ENCODE results near the gene SHB. TPM values are rescaled to one million over a fixed set of nuclear protein-coding genes. Genes with fewer than 3 reads are reported as not detected.

Gene SHB
- total and polyA plus RNA-seq, 7 donors: 4.0 to 30.7 (median 8.6) TPM

DNA sequence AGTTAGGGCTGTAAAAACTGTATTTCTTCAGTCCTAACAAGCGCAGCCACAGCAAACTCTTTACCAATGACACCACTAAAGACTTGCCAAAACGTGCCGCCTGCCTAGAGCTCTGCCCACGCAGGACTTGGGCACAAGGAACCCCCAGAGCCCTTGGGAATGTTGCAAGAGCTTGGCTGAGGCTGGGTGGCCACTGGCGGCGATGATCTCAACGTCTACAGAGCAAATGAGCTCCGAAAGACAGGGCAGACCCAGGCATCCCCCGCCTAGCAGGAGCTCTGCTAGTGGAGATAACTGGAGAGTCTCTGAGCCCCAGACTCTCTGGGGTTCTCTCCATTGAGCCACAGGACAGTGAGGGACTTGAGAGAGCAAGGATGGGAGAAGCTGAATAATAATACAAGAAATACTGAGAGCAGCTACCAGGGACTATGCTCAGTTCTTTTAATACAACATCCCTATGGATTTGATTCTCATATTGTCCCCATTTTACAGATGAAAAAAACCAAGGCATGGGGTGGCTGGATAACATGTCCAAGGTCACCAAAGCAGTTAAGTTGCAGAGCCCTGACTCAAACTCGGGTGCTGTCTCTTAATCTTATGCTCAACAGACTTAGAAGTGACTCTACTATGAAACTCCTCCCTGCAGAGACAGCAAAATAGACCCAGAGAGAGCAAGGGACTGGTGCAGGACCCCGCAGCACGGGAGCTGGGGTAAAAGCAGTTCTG, 32.5 kb downstream of the SHB start:
- intact Hi-C loops (cut with DNase I): no loop called here
- DNase-seq: peak in 1 of 2 donors; percentile 34
- H3K27ac ChIP-seq: no peak overlapping the region
- H3K36me3 ChIP-seq (ENCODE audit: insufficient read depth in 1 of 2, low read depth in 1 of 2): no peaks in the 10 kb centered on the region
- WGBS, 3 donors: 67 to 80% (median 71%) methylated on average over 12 of the region's 12 CpGs
- peaks cover 39% of the 10 kb centered on the region for H3K4me1 ChIP-seq
- ATAC-seq: peak in 1 of 4 donors; percentile 36
- no peak for TF ChIP-seq CTCF (IDR thresholded peaks at IDR 0.05)
- H3K9me3 ChIP-seq: no peaks in the 10 kb centered on the region
- H3K4me3 ChIP-seq: no peak overlapping the region
- H3K27me3 ChIP-seq (ENCODE audit: insufficient read depth in 3 of 3, low read length in 2 of 3): no peaks in the 10 kb centered on the region

DNA sequence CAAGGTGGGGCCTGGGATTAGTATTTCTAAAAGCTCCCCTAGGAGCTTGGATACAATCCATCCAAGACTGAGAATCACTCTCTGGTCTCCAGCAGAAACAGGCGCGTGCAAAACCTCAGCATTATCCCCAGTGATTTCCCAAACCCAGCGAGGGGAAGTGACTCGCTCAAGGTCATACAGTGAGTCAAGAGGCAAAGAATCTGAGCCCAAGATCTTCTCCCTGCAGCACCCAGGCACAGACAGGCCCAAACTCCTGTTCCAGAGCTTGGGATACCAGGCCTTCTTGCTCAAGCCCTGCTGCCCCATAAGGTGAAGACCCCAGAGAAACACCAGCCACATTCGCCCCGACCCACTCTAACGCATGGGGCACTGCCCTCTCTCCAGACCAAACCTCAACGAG, 33.2 kb downstream of the SHB start:
- intact Hi-C loops (cut with DNase I): no loop called here
- Histone ChIP-seq H3K36me3 (ENCODE audit: insufficient read depth in 1 of 2, low read depth in 1 of 2) (no peaks in the 10 kb centered on the region), H3K4me3 (no peak overlapping the region), H3K27ac (no peak overlapping the region), H3K4me1 (peaks cover 39% of the 10 kb centered on the region), H3K27me3 (ENCODE audit: insufficient read depth in 3 of 3, low read length in 2 of 3) (no peaks in the 10 kb centered on the region), H3K9me3 (no peaks in the 10 kb centered on the region)
- ATAC-seq (peak in 3 of 4 donors; percentile 29 to 53 (median 51)), DNase-seq (no peak)
- no peak for TF ChIP-seq CTCF (IDR thresholded peaks at IDR 0.05)
- WGBS, 3 donors: 72 to 83% (median 77%) methylated on average over 8 of the region's 8 CpGs

DNA sequence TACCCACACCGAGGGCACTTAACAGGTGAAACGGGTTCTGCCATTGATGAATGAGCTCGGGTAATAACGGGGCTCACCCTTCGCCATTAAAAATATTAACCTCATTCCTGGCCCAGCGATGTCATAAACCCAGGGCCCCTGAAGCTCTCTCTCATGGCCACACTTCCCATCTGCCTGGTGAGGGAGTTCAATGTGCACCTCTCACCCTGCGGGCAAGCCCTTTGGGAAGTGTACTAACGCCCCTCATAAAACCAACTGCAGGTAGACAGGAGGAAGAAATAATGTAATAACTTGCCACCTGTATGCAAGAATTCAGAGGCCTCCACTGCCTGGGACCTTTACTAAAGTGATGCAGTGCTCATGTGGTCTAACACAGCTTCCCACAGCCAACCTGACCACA, 35.1 kb downstream of the SHB start:
- H3K4me1 ChIP-seq: peaks cover 36% of the 10 kb centered on the region
- intact Hi-C loops (cut with DNase I): no loop called here
- H3K36me3 ChIP-seq (ENCODE audit: insufficient read depth in 1 of 2, low read depth in 1 of 2): no peaks in the 10 kb centered on the region
- DNase-seq (no peak), ATAC-seq (no peak)
- no peak for TF ChIP-seq CTCF (IDR thresholded peaks at IDR 0.05)
- no peak overlapping the region for H3K4me3 ChIP-seq
- no peaks in the 10 kb centered on the region for H3K9me3 ChIP-seq
- WGBS, 3 donors: 94 to 98% (median 94%) methylated on average over 8 of the region's 8 CpGs
- no peak overlapping the region for H3K27ac ChIP-seq
- H3K27me3 ChIP-seq (ENCODE audit: insufficient read depth in 3 of 3, low read length in 2 of 3): no peaks in the 10 kb centered on the region

- intact Hi-C loops (cut with DNase I): no loop called here
- ATAC-seq (peak; percentile 21 to 55 (median 48)), DNase-seq (no peak)
- no peak overlapping the region for H3K4me3 ChIP-seq
- no peak for TF ChIP-seq CTCF (IDR thresholded peaks at IDR 0.05)
- WGBS, 3 donors: 48 to 68% (median 58%) methylated on average over 13 of the region's 13 CpGs
- no peak overlapping the region for H3K27ac ChIP-seq
- peaks cover 32% of the 10 kb centered on the region for H3K4me1 ChIP-seq
- H3K27me3 ChIP-seq (ENCODE audit: insufficient read depth in 3 of 3, low read length in 2 of 3): no peaks in the 10 kb centered on the region
- no peaks in the 10 kb centered on the region for H3K9me3 ChIP-seq
- no peaks in the 10 kb centered on the region for H3K36me3 ChIP-seq (ENCODE audit: insufficient read depth in 1 of 2, low read depth in 1 of 2)
Measured at GRCh38 chr9:38032266-38033110, 36.5 kb downstream of the SHB start.

Measured in psoas muscle (tissue), 8 donors.